Prostate gland (tissue), 2 donors: Measurements from ENCODE around the gene DDX5.

Source experiments
- POLR2AphosphoS5 ChIP-seq: sonication (generic); formaldehyde crosslinking; IDR thresholded peaks from one replicate; pipeline ENCODE4 v1.6.1; 2017; ENCODE audit warnings: antibody characterized with exemption
- TF ChIP-seq, protein P1 (sequence below), 4 experiments: fragments of 200-600 bp in 2 of 4; fragments of 450-650 bp in 2 of 4; sonication (generic) in 2 of 4; IDR thresholded peaks; 1 replicate in 3 of 4; 2 replicates in 1 of 4; pipeline ENCODE4 v1.5.1; 2016 to 2019; ENCODE audit warnings: antibody characterized with exemption in 4 of 4, mild to moderate bottlenecking in 2 of 4, moderate library complexity in 2 of 4

DNA sequence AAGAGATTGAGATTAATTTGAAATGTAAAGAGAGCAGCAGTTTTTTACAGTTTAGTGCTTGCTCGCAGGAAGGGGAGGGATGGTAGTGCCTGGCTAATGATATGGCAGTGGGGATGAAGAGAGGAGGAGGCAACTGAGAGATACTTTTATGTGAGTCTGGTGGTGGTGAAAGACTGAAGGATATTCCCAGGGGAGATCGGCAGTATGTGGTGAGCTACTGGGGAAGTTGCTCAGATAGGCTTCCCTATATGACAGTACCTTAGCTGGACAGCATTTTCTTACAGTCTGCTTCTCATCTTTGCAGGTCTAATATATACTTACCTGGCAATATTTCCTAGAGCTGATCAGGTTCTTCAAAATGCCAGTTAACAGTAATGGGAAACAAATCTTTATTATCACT is 9.3 kb upstream of the DDX5 start:
- TF ChIP-seq POLR2AphosphoS5 = no peak
- TF ChIP-seq, protein P1, sequence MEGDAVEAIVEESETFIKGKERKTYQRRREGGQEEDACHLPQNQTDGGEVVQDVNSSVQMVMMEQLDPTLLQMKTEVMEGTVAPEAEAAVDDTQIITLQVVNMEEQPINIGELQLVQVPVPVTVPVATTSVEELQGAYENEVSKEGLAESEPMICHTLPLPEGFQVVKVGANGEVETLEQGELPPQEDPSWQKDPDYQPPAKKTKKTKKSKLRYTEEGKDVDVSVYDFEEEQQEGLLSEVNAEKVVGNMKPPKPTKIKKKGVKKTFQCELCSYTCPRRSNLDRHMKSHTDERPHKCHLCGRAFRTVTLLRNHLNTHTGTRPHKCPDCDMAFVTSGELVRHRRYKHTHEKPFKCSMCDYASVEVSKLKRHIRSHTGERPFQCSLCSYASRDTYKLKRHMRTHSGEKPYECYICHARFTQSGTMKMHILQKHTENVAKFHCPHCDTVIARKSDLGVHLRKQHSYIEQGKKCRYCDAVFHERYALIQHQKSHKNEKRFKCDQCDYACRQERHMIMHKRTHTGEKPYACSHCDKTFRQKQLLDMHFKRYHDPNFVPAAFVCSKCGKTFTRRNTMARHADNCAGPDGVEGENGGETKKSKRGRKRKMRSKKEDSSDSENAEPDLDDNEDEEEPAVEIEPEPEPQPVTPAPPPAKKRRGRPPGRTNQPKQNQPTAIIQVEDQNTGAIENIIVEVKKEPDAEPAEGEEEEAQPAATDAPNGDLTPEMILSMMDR (IDR thresholded peaks at IDR 0.05) = no peak
